ENCODE data around the gene OR8S1. TPM values are rescaled to one million over a fixed set of nuclear protein-coding genes. Genes with fewer than 3 reads are reported as not detected.
A peak's percentile ranks its signal among the peaks of the same experiment; 100 is the strongest.

The OR8S1 gene
- total and polyA plus RNA-seq, 10 of the 15 experiments (the other 5 are each of a cell fraction or from before 2014, with no cell fraction given): not detected

DNA sequence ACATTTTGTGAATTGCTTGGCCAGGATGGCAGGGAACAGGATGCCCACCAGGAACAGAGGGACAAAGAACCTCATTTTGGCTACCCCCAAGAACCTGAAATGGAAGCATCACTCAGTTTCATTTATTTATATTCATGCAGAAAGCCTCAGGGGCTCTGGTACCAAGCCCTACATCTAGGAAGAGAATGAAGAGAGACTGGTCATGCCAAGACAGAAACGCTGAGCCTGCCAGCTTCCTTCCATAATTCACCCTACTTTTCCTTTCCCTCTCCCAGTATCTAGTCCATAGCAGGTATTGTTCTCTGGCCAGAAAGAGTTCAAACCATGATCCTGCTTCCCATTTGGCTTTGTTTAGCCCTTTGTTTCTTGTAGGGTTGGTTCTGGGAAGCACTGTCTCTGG lies 44.5 kb downstream of the OR8S1 start, which contains the start of gene LALBA:
Gene LALBA (minus strand): TSS at position 101 of the 400 bp plus-strand sequence. CDS start 26 bp downstream, at position 75.
- SMC1A ChIA-PET (ENCODE audit: uncharacterized antibody, unreplicated experiment): interaction anchor here (0.8 kb wide), 1 partner anchor 9 kb away, joined by 5 read pairs; no protein-coding TSS in a partner anchor
- no peak for ATAC-seq
- Histone ChIP-seq H4K20me1 (ENCODE audit: control insufficient read depth, insufficient read depth) (no peaks in the 10 kb centered on the region), H3K4me1 (ENCODE audit: control insufficient read depth, insufficient read depth, low read length) (no peaks in the 10 kb centered on the region), H3K4me2 (ENCODE audit: control insufficient read depth, insufficient read depth) (no peak within 1 kb of the TSS), H3K27ac (ENCODE audit: control insufficient read depth, insufficient read depth) (no peak within 1 kb of the TSS), H2AFZ (ENCODE audit: control insufficient read depth, low read depth, low read length) (no peak within 1 kb of the TSS), H3K79me2 (ENCODE audit: control insufficient read depth, insufficient read depth, low read length) (no peaks in the 10 kb centered on the region), H3K36me3 (ENCODE audit: control insufficient read depth in 2 of 2, insufficient read depth in 2 of 2, low read length in 1 of 2) (no peaks in the 10 kb centered on the region), H3K9me3 (replicated peaks; ENCODE audit: control insufficient read depth, insufficient read depth, low read length) (no peaks in the 10 kb centered on the region), H3K27me3 (replicated peaks in 1 of 2; ENCODE audit: control insufficient read depth in 2 of 2, insufficient read depth in 2 of 2, low read length in 1 of 2) (no peaks in the 10 kb centered on the region), H3K4me3 (no peak within 1 kb of the TSS), H3K9ac (ENCODE audit: control insufficient read depth, insufficient read depth, low read length) (no peak within 1 kb of the TSS)
- in situ Hi-C loops (cut with MboI): no loop called here
- FAIRE-seq: no peak
- intact Hi-C loops (cut with micrococcal nuclease; ENCODE audit: unreplicated experiment): no loop called here
- POLR2A ChIA-PET: no interaction called here
- CTCF ChIA-PET: interaction anchor here (1.0 to 1.1 kb wide), 2 partner anchors 28 to 45 kb away, joined by 3 read pairs; no protein-coding TSS in a partner anchor
- WGBS (ENCODE audit: insufficient coverage, insufficient replicate concordance, low lambda C conversion rate, missing lambda C conversion rate): 27% methylated on average over 1 of the region's 1 CpG
- RAD21 ChIA-PET (ENCODE audit: unreplicated experiment): no interaction called here
- no peak for TF ChIP-seq POLR2AphosphoS5 (IDR thresholded peaks at IDR 0.05; ENCODE audit: low read length)
- BruUV-seq (replicated peaks): no TSS peak
- DNase-seq (ENCODE audit: low read depth, low spot score): no peak

GRCh38 chr12:48572326-48572725 lies 46.9 kb downstream of the OR8S1 start:
- SMC1A ChIA-PET (ENCODE audit: uncharacterized antibody, unreplicated experiment): no interaction called here
- H3K27me3 ChIP-seq (replicated peaks in 1 of 2; ENCODE audit: control insufficient read depth in 2 of 2, insufficient read depth in 2 of 2, low read length in 1 of 2): no peaks in the 10 kb centered on the region
- H3K27ac ChIP-seq (ENCODE audit: control insufficient read depth, insufficient read depth): no peak overlapping the region
- 10% methylated on average over 5 of the region's 5 CpGs for WGBS (ENCODE audit: insufficient coverage, insufficient replicate concordance, low lambda C conversion rate, missing lambda C conversion rate)
- no peak for TF ChIP-seq ZNF217 (IDR thresholded peaks at IDR 0.05)
- TF ChIP-seq ZZZ3 (IDR thresholded peaks at IDR 0.05; ENCODE audit: control insufficient read depth, insufficient read length, low read depth): no peak
- no peak for TF ChIP-seq ESRRA (IDR thresholded peaks at IDR 0.05; ENCODE audit: low read length)
- TF ChIP-seq YBX1 (IDR thresholded peaks at IDR 0.05): no peak
- no peak for TF ChIP-seq NFYB (IDR thresholded peaks at IDR 0.05; ENCODE audit: insufficient read depth, low read depth, low read length)
- no peak for TF ChIP-seq MYC (IDR thresholded peaks at IDR 0.05; ENCODE audit: insufficient read depth, insufficient read length, insufficient replicate concordance, low read length, severe bottlenecking)
- no peak for TF ChIP-seq BRCA1 (IDR thresholded peaks at IDR 0.05; ENCODE audit: low read depth, low read length)
- TF ChIP-seq STAT1 (conservative IDR thresholded peaks at IDR 0.05): no peak
- TF ChIP-seq, protein P1, sequence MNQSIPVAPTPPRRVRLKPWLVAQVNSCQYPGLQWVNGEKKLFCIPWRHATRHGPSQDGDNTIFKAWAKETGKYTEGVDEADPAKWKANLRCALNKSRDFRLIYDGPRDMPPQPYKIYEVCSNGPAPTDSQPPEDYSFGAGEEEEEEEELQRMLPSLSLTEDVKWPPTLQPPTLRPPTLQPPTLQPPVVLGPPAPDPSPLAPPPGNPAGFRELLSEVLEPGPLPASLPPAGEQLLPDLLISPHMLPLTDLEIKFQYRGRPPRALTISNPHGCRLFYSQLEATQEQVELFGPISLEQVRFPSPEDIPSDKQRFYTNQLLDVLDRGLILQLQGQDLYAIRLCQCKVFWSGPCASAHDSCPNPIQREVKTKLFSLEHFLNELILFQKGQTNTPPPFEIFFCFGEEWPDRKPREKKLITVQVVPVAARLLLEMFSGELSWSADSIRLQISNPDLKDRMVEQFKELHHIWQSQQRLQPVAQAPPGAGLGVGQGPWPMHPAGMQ (IDR thresholded peaks at IDR 0.05; ENCODE audit: borderline replicate concordance): no peak
- TF ChIP-seq SUZ12 (IDR thresholded peaks at IDR 0.05; ENCODE audit: unreplicated experiment): no peak
- no peak for TF ChIP-seq EZH2 (IDR thresholded peaks at IDR 0.05; ENCODE audit: borderline replicate concordance, control insufficient read depth, low read depth, low read length)
- no peak overlapping the region for H3K9ac ChIP-seq (ENCODE audit: control insufficient read depth, insufficient read depth, low read length)
- 0 out of 2 replicates have a peak overlapping the region, but pooled peaks have one; percentile 3 for H3K4me2 ChIP-seq (ENCODE audit: control insufficient read depth, insufficient read depth)
- POLR2A ChIA-PET: no interaction called here
- H4K20me1 ChIP-seq (ENCODE audit: control insufficient read depth, insufficient read depth): no peaks in the 10 kb centered on the region
- no peak overlapping the region for H3K4me3 ChIP-seq
- no peak overlapping the region for H2AFZ ChIP-seq (ENCODE audit: control insufficient read depth, low read depth, low read length)
- DNase-seq (ENCODE audit: low read depth, low spot score) (no peak), ATAC-seq (no peak), FAIRE-seq (no peak)
- H3K9me3 ChIP-seq (replicated peaks; ENCODE audit: control insufficient read depth, insufficient read depth, low read length): no peaks in the 10 kb centered on the region
- no peaks in the 10 kb centered on the region for H3K79me2 ChIP-seq (ENCODE audit: control insufficient read depth, insufficient read depth, low read length)
- no peaks in the 10 kb centered on the region for H3K36me3 ChIP-seq (ENCODE audit: control insufficient read depth in 2 of 2, insufficient read depth in 2 of 2, low read length in 1 of 2)
- CTCF ChIA-PET: no interaction called here
- H3K4me1 ChIP-seq (ENCODE audit: control insufficient read depth, insufficient read depth, low read length): no peaks in the 10 kb centered on the region
- intact Hi-C loops (cut with micrococcal nuclease; ENCODE audit: unreplicated experiment): no loop called here
- RAD21 ChIA-PET (ENCODE audit: unreplicated experiment): no interaction called here
- BruUV-seq (replicated peaks): no TSS peak
- in situ Hi-C loops (cut with MboI): no loop called here
